Prostate gland (tissue), 2 donors: Measurements from ENCODE around the gene PIK3IP1. TPM values are rescaled to one million over a fixed set of nuclear protein-coding genes. Genes with fewer than 3 reads are reported as not detected.

Experiments
- DNase-seq: peaks from one replicate; pipeline ENCODE4 v3.0.0-alpha.2; 2019; ENCODE audit warnings: low spot score
- H3K27ac ChIP-seq, 2 donors: fragments of 200-600 bp; sonication (generic); 2 replicates each; pipeline ENCODE4 v1.5.1; 2017 to 2019
- H3K27me3 ChIP-seq: fragments of 200-600 bp; sonication (generic); replicated peaks from 2 replicates; pipeline ENCODE4 v1.5.1; 2019; ENCODE audit not compliant: insufficient read depth
- H3K36me3 ChIP-seq, 2 donors: fragments of 200-600 bp; sonication (generic); 1 replicate in 1 of 2; 2 replicates in 1 of 2; pipeline versions ENCODE4 v1.5.1 to v1.8.1; 2017 to 2019
- H3K4me1 ChIP-seq: fragments of 200-600 bp; sonication (generic); replicated peaks from 2 replicates; pipeline ENCODE4 v1.5.1; 2019
- H3K4me3 ChIP-seq, 2 donors: fragments of 200-600 bp; sonication (generic); 2 replicates each; pipeline ENCODE4 v1.5.1; 2017 to 2019
- H3K9me3 ChIP-seq: fragments of 200-600 bp; sonication (generic); 2 replicates; pipeline ENCODE4 v1.5.1; 2017
- POLR2A ChIP-seq: fragments of 450-650 bp; IDR thresholded peaks from one replicate; pipeline ENCODE4 v1.6.1; 2016; ENCODE audit warnings: antibody characterized with exemption, mild to moderate bottlenecking
- POLR2AphosphoS5 ChIP-seq: sonication (generic); formaldehyde crosslinking; IDR thresholded peaks from one replicate; pipeline ENCODE4 v1.6.1; 2017; ENCODE audit warnings: antibody characterized with exemption
- WGBS: methylation state at CpG from one replicate; pipeline ENCODE4 v1.1.5; 2018; 5-methylcytosine and 5-hydroxymethylcytosine counted together
- intact Hi-C: fragments of 100-400 bp; cut with DNase I; formaldehyde crosslinking; loops from one replicate; pipeline ENCODE4 v1.14.2; 2022
- total RNA-seq, 2 donors: library from RNA; depleted of rRNA; stranded (reverse); fragments of >200 nt; gene quantifications; one replicate each; pipeline ENCODE4 v1.1.0, GENCODE V29; 2016
- TF ChIP-seq, protein P1 (sequence below), 4 experiments: fragments of 200-600 bp in 2 of 4; fragments of 450-650 bp in 2 of 4; sonication (generic) in 2 of 4; IDR thresholded peaks; 1 replicate in 3 of 4; 2 replicates in 1 of 4; pipeline ENCODE4 v1.5.1; 2016 to 2019; ENCODE audit warnings: antibody characterized with exemption in 4 of 4, mild to moderate bottlenecking in 2 of 4, moderate library complexity in 2 of 4

Gene PIK3IP1
- total RNA-seq, 2 donors from 2014 or later, result 25.6 to 124 TPM

DNA sequence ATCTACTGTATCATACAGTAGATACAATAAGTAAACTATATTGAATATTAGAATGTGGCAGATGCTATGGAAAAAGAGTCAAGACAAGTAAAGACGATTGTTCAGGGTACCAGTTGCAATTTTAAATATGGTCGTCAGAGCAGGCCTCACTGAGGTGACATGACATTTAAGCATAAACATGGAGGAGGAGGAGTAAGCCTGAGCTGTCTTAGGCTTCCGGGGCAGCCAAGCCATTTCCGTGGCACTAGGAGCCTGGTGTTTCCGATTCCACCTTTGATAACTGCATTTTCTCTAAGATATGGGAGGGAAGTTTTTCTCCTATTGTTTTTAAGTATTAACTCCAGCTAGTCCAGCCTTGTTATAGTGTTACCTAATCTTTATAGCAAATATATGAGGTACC is 14.5 kb downstream of the PIK3IP1 start:
- H3K27me3 ChIP-seq, result no peaks in the 10 kb centered on the region
- H3K36me3 ChIP-seq, result no peaks in the 10 kb centered on the region
- H3K9me3 ChIP-seq, result no peaks in the 10 kb centered on the region
- H3K4me3 ChIP-seq, result no peak overlapping the region
- DNase-seq, result no peak
- WGBS, result 83% methylated on average over 5 of the region's 5 CpGs
- intact Hi-C loops, result loop anchor here (10.0 kb wide), 1 partner anchor 63 kb away; the partner anchor contains the start of gene LIMK2
- H3K27ac ChIP-seq, result no peak overlapping the region
- TF ChIP-seq, protein P1, sequence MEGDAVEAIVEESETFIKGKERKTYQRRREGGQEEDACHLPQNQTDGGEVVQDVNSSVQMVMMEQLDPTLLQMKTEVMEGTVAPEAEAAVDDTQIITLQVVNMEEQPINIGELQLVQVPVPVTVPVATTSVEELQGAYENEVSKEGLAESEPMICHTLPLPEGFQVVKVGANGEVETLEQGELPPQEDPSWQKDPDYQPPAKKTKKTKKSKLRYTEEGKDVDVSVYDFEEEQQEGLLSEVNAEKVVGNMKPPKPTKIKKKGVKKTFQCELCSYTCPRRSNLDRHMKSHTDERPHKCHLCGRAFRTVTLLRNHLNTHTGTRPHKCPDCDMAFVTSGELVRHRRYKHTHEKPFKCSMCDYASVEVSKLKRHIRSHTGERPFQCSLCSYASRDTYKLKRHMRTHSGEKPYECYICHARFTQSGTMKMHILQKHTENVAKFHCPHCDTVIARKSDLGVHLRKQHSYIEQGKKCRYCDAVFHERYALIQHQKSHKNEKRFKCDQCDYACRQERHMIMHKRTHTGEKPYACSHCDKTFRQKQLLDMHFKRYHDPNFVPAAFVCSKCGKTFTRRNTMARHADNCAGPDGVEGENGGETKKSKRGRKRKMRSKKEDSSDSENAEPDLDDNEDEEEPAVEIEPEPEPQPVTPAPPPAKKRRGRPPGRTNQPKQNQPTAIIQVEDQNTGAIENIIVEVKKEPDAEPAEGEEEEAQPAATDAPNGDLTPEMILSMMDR (IDR thresholded peaks at IDR 0.05), result no peak
- TF ChIP-seq POLR2A (no peak), POLR2AphosphoS5 (no peak)
- no peaks in the 10 kb centered on the region for H3K4me1 ChIP-seq

DNA sequence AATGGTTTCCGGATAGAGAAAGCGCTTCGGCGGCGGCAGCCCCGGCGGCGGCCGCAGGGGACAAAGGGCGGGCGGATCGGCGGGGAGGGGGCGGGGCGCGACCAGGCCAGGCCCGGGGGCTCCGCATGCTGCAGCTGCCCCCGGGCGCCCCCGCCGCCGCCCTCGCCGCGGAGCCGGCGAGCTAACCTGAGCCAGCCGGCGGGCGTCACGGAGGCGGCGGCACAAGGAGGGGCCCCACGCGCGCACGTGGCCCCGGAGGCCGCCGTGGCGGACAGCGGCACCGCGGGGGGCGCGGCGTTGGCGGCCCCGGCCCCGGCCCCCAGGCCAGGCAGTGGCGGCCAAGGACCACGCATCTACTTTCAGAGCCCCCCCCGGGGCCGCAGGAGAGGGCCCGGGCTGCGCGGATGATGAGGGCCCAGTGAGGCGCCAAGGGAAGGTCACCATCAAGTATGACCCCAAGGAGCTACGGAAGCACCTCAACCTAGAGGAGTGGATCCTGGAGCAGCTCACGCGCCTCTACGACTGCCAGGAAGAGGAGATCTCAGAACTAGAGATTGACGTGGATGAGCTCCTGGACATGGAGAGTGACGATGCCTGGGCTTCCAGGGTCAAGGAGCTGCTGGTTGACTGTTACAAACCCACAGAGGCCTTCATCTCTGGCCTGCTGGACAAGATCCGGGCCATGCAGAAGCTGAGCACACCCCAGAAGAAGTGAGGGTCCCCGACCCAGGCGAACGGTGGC is 15.7 kb downstream of the PIK3IP1 start:
- intact Hi-C loops, result loop anchor here (10.0 kb wide), 1 partner anchor 62 kb away; the partner anchor contains the start of gene LIMK2
- Histone ChIP-seq H3K27me3 (no peaks in the 10 kb centered on the region), H3K4me3 (no peak overlapping the region), H3K36me3 (no peaks in the 10 kb centered on the region), H3K9me3 (no peaks in the 10 kb centered on the region), H3K4me1 (no peaks in the 10 kb centered on the region), H3K27ac (no peak overlapping the region)
- no peak for DNase-seq
- TF ChIP-seq, protein P1 (IDR thresholded peaks at IDR 0.05), result no peak
- no peak for TF ChIP-seq POLR2A
- no peak for TF ChIP-seq POLR2AphosphoS5
- WGBS, result 93% methylated on average over 69 of the region's 69 CpGs

DNA sequence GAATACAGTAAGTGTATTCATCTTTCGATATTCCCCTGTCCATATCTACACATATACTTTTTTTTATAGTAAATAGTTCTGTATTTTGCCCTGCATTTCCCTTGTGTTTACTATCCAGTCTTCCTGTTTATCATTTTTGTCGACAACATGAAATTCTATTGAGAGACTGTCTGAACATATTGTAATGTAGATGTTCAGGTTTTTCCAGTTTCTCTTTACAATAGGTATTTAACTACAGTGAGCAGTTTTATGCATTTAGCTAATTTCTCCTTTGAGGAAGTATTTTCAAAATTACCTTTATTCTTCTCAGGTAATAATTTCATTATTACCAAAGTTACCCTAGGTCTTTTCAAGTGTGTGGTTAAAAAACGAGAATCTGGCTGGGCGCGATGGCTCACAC is 16.7 kb downstream of the PIK3IP1 start:
- WGBS, result 55% methylated on average over 5 of the region's 5 CpGs
- Histone ChIP-seq H3K9me3 (no peaks in the 10 kb centered on the region), H3K36me3 (peaks cover 0 to 5% of the 10 kb centered on the region in 2 donors), H3K4me3 (no peak overlapping the region), H3K4me1 (no peaks in the 10 kb centered on the region), H3K27ac (peak overlapping the region; percentile 31 to 63), H3K27me3 (no peaks in the 10 kb centered on the region)
- no peak for TF ChIP-seq POLR2A
- TF ChIP-seq, protein P1 (IDR thresholded peaks at IDR 0.05), result no peak
- TF ChIP-seq POLR2AphosphoS5, result peak; percentile 16
- intact Hi-C loops, result loop anchor here (10.0 kb wide), 1 partner anchor 61 kb away; the partner anchor contains the start of gene LIMK2
- DNase-seq, result no peak

DNA sequence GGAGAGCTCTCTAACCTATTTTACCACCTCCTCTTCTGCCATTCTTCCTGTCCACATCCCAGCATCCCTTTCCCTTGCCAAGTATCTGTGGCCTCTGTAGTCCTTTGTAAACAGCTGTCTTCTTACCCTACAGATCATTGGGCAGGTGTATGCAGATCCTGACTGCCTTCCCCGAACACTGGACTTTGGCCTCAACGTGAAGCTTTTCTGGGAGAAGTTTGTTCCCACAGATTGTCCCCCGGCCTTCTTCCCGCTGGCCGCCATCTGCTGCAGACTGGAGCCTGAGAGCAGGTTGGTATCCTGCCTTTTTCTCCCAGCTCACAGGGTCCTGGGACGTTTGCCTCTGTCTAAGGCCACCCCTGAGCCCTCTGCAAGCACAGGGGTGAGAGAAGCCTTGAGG is 17.3 kb downstream of the PIK3IP1 start:
- TF ChIP-seq POLR2AphosphoS5, result no peak
- TF ChIP-seq, protein P1 (IDR thresholded peaks at IDR 0.05), result no peak
- no peak for TF ChIP-seq POLR2A
- peak overlapping the region; percentile 31 to 63 for H3K27ac ChIP-seq
- no peaks in the 10 kb centered on the region for H3K27me3 ChIP-seq
- H3K4me1 ChIP-seq, result no peaks in the 10 kb centered on the region
- DNase-seq, result no peak
- no peaks in the 10 kb centered on the region for H3K9me3 ChIP-seq
- intact Hi-C loops, result loop anchor here (10.0 kb wide), 1 partner anchor 60 kb away; the partner anchor contains the start of gene LIMK2
- peaks cover 0 to 6% of the 10 kb centered on the region in 2 donors for H3K36me3 ChIP-seq
- no peak overlapping the region for H3K4me3 ChIP-seq
- WGBS, result 71% methylated on average over 6 of the region's 6 CpGs
